Activated T-helper 2 cell treated with anti-CD3 and anti-CD28 coated beads, Interferon-gamma antibody, Interleukin-2, Interleukin-4, amounts not matched to agents 10 μg/mL and 5 μg/mL and 100 μg/mL, durations not matched to agents 14 hours and 24 hours and 36 hours (primary cell): Measurements from ENCODE around the gene ZNF775. TPM values are rescaled to one million over a fixed set of nuclear protein-coding genes. Genes with fewer than 3 reads are reported as not detected.

Source experiments
- DNase-seq: peaks from one replicate; pipeline ENCODE4 v3.0.0; 2021; ENCODE audit warnings: low spot score
- H3K27ac Mint-ChIP-seq: one replicate; pipeline ENCODE4 v1.8.0; 2021; ENCODE audit warnings: mixed read lengths
- H3K27me3 Mint-ChIP-seq: one replicate; pipeline ENCODE4 v1.8.0; 2021; ENCODE audit warnings: low read depth, mixed read lengths
- H3K36me3 Mint-ChIP-seq: one replicate; pipeline ENCODE4 v1.8.0; 2021; ENCODE audit warnings: low read depth, mixed read lengths
- H3K4me1 Mint-ChIP-seq: one replicate; pipeline ENCODE4 v1.8.0; 2021; ENCODE audit warnings: low read depth, mixed read lengths
- H3K4me3 Mint-ChIP-seq: one replicate; pipeline ENCODE4 v1.8.0; 2021; ENCODE audit warnings: low read depth, mild to moderate bottlenecking, moderate library complexity, mixed read lengths
- H3K9me3 Mint-ChIP-seq: one replicate; pipeline ENCODE4 v1.8.0; 2021; ENCODE audit warnings: mixed read lengths
- intact Hi-C: fragments of 100-400 bp; cut with micrococcal nuclease; formaldehyde crosslinking; loops from one replicate; pipeline ENCODE4 v1.15.1; 2023
- total RNA-seq: library from RNA; stranded (reverse); gene quantifications from 2 replicates; pipeline ENCODE4 v1.2.3, GENCODE V29; 2022

The ZNF775 gene
- total RNA-seq, 1 donor from 2014 or later = 4.5 TPM

DNA sequence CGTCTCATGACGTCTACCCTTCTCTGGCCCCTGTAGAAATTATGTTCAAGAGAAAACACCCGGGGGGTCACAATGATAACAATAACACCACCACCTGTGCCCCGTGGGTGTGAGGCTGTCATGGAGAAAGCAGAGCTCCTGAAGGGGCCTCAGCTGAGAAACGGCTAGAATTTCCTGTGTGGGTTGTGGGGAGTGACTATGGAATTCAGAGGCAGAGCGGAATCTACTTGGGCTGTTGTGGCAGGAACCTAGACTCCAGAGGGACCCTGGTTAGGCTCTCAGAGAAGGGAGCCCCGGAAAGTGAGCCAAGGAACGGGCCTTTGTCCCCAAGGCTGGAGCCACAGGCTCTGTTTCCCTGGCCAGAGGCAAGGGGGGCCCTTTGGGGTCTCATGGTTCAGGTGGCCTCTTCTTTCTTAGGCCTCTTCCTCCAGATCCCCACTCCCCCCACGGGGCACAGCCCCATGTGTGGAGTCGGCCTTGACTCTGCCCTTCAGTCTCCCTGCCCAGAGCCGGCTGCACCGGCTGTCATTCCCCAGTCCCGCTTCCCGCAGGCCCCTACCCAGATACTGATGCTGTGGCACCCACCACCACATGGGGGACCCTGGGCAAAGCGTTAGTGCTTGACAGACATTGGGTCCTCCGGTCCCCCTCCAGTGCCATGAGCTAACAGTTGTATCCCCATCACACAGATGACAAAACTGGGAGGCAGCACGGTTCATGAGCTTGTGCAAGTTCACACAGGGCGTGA lies 64.8 kb downstream of the ZNF775 start:
- peaks cover 33% of the 10 kb centered on the region for H3K4me1 Mint-ChIP-seq
- no peak overlapping the region for H3K4me3 Mint-ChIP-seq
- peaks cover 14% of the 10 kb centered on the region for H3K9me3 Mint-ChIP-seq
- peaks cover 13% of the 10 kb centered on the region for H3K36me3 Mint-ChIP-seq
- no peaks in the 10 kb centered on the region for H3K27me3 Mint-ChIP-seq
- H3K27ac Mint-ChIP-seq = no peak overlapping the region
- intact Hi-C loops = no loop called here
- no peak for DNase-seq

DNA sequence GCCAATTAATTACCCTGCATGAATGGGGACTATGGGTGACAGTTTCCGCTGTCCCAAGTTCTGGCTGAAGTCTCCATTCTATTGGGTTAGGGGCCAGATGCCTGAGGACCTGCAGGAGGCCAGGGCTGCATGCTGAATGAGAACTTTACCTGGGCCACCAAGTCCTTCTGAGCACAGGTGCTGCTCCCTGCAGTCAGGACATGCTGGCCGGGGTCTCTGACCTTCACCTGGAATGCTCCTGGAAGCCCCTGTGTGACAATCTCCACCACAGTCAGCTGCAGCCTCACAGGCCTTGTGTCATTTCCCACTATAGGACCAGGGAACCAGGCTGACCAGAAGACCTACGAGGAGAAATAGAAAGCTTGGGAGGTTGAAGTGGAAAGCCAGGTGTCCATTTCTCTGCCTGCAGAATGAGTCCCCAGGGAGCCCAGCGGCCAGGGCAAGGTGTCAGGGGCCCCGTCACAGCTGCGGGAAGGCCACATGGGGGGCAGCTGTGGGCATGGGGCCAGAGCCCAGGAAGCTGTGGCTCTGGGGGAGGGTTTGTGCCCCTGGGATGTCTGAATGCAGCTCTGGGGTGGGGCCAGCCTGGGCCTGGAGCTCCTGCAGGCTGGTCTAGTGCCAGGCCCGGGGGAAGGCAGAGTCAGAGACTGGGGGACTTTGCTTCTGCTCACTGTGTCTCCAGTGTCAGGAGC lies 65.7 kb downstream of the ZNF775 start:
- H3K9me3 Mint-ChIP-seq = peaks cover 14% of the 10 kb centered on the region
- peaks cover 13% of the 10 kb centered on the region for H3K36me3 Mint-ChIP-seq
- H3K27ac Mint-ChIP-seq = no peak overlapping the region
- H3K4me3 Mint-ChIP-seq = no peak overlapping the region
- no peaks in the 10 kb centered on the region for H3K27me3 Mint-ChIP-seq
- H3K4me1 Mint-ChIP-seq = peaks cover 35% of the 10 kb centered on the region
- DNase-seq = no peak
- intact Hi-C loops = no loop called here

DNA sequence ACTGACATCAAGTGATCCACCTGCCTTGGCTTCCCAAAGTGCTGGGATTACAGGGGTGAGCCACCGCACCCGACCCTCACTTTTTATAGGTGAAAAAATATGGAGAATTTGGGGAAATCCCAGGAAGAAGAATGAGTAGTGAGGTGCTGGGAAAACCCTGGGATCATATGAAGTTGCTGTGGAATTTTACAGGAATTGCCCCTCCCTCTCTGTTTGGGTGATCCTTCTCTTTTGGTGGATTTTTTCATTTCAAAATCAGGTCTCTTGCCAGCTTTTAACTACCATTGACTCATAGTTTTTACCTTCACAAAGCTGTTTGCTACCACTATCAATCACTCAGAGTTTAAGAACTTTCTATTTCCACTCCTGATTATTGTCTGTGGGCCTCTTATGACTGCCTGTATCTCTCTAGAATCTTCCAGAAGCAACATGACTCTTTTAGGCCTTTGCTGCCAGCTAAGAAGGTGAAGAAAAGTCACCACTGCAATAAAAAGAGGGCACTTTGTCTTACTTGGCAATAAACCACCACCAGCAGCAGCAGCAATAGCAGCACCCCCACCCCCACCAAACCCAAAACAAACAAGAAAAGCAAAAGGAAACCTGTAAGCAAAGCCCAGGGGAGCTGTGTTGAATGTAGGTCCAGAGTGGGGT lies 67.3 kb downstream of the ZNF775 start:
- Mint-ChIP-seq H3K27me3 (no peaks in the 10 kb centered on the region), H3K27ac (peak overlapping the region; percentile 66), H3K9me3 (peaks cover 11% of the 10 kb centered on the region), H3K4me3 (no peak overlapping the region), H3K4me1 (peaks cover 39% of the 10 kb centered on the region), H3K36me3 (peaks cover 11% of the 10 kb centered on the region)
- intact Hi-C loops = no loop called here
- no peak for DNase-seq

Other genes starting within 250 kb of the ZNF775 start
- 22.7 and 25.8 TPM in 2 replicates for gene LRRC61, start 56.0 kb upstream of the ZNF775 start, total RNA-seq
- gene ACTR3C, start 55.8 kb upstream of the ZNF775 start, total RNA-seq = 7.0 and 7.9 TPM in 2 replicates
- not detected in 2 replicates for gene RARRES2, start 37.7 kb upstream of the ZNF775 start, total RNA-seq
- gene REPIN1, start 10.5 kb upstream of the ZNF775 start, total RNA-seq = 81.5 and 82.2 TPM in 2 replicates
- gene GIMAP8, start 71.3 kb downstream of the ZNF775 start, total RNA-seq = 6.1 and 7.0 TPM in 2 replicates
- gene GIMAP7, start 135.5 kb downstream of the ZNF775 start, total RNA-seq = 22.6 and 24.1 TPM in 2 replicates
- gene GIMAP4, start 188.1 kb downstream of the ZNF775 start, total RNA-seq = 36.7 and 39.1 TPM in 2 replicates